Smooth muscle cell of the brain vasculature (primary cell): Measurements from ENCODE around the gene SPRR2B.
"Not testable (repeated sequence)": the region's sequence is repeated elsewhere in the genome, so short reads cannot be mapped to it uniquely, and the experiment has no call there.

ENCODE experiments used
- DNase-seq: peaks from one replicate; pipeline ENCODE4 v3.0.0-alpha.2; 2012; ENCODE audit warnings: low read depth, low spot score

The SPRR2B gene

GRCh38 chr1:153032677-153033308 lies 38.6 kb downstream of the SPRR2B start:
- DNase-seq, result no peak

GRCh38 chr1:153032073-153032472 lies 39.3 kb downstream of the SPRR2B start:
- DNase-seq, result no peak

GRCh38 chr1:153030895-153031294 lies 40.5 kb downstream of the SPRR2B start, which contains the start of gene SPRR1B:
Gene SPRR1B, plus strand, starts transcription at chr1:153031203. Its CDS starts 1,143 bp downstream, at chr1:153032346.
- DNase-seq, result no peak

- no peak for DNase-seq
These were observed 42.6 kb downstream of the SPRR2B start for GRCh38 chr1:153028766-153029165.

- no peak for DNase-seq
These were observed 45.6 kb downstream of the SPRR2B start for GRCh38 chr1:153025797-153026196.

GRCh38 chr1:153024413-153024812 lies 47.0 kb downstream of the SPRR2B start:
- no peak for DNase-seq

- no peak for DNase-seq
These were observed 48.3 kb downstream of the SPRR2B start for GRCh38 chr1:153023109-153023508.

- not testable (repeated sequence) for DNase-seq
These were observed 49.1 kb downstream of the SPRR2B start for GRCh38 chr1:153022340-153022739.

- not testable (repeated sequence) for DNase-seq
These were observed 49.6 kb downstream of the SPRR2B start for GRCh38 chr1:153021829-153022228.
